Naive thymus-derived CD8-positive, alpha-beta T cell (primary cell): Measurements from ENCODE around the gene TSHZ2. TPM values are rescaled to one million over a fixed set of nuclear protein-coding genes. Genes with fewer than 3 reads are reported as not detected.

Experiments used
- ATAC-seq, 2 donors: fragments of 150-1000 bp; cut with Tn5 transposase in 1 of 2; sonication (Bioruptor Pico), chemical (Tn5 transposase) in 1 of 2; 1 replicate in 1 of 2; 2 replicates in 1 of 2; pipeline ENCODE4 v1.10.0; 2021; ENCODE audit warnings: mild to moderate bottlenecking in 2 of 2, moderate library complexity in 2 of 2
- POLR2A ChIA-PET: fragments of 350-600 bp; sonication (Branson Sonifier 250); formaldehyde crosslinking; loops from one replicate; lab custom pipeline; 2021; ENCODE audit warnings: antibody characterized with exemption; lab: Charles Lee
- DNase-seq, 10 donors: peaks; one replicate each; pipeline versions ENCODE4 v3.0.0 to v3.0.0-alpha.2; 2020 to 2022
- H3K27ac Mint-ChIP-seq, 10 donors: one replicate each; pipeline ENCODE4 v1.8.0; 2020 to 2022; ENCODE audit warnings: mild to moderate bottlenecking in 10 of 10, mixed read lengths in 10 of 10, moderate library complexity in 4 of 10, inconsistent platforms in 1 of 10
- H3K27me3 Mint-ChIP-seq, 5 donors: one replicate each; pipeline ENCODE4 v1.8.0; 2021 to 2022; ENCODE audit warnings: mixed read lengths in 5 of 5
- H3K36me3 Mint-ChIP-seq, 3 donors: one replicate each; pipeline ENCODE4 v1.8.0; 2020 to 2022; ENCODE audit warnings: mixed read lengths in 3 of 3, mild to moderate bottlenecking in 2 of 3, inconsistent platforms in 1 of 3
- H3K4me1 Mint-ChIP-seq, 4 donors: one replicate each; pipeline ENCODE4 v1.8.0; 2021 to 2022; ENCODE audit warnings: mixed read lengths in 4 of 4
- H3K4me3 Mint-ChIP-seq, 10 donors: one replicate each; pipeline ENCODE4 v1.8.0; 2020 to 2022; ENCODE audit warnings: mild to moderate bottlenecking in 10 of 10, mixed read lengths in 10 of 10, moderate library complexity in 6 of 10, inconsistent platforms in 1 of 10
- H3K9me3 Mint-ChIP-seq, 9 donors: one replicate each; pipeline ENCODE4 v1.8.0; 2020 to 2022; ENCODE audit warnings: mixed read lengths in 9 of 9, mild to moderate bottlenecking in 3 of 9, inconsistent platforms in 1 of 9, moderate library complexity in 1 of 9
- polyA plus RNA-seq, 3 donors: library from polyadenylated mRNA; unstranded; fragments of 300-500 nt; fragmentation: Illumina TruSeq; gene quantifications; one replicate each; pipeline ENCODE4 v1.2.3, GENCODE V29; 2021
- total RNA-seq, 8 experiments: library from RNA in 2 of 8; stranded (reverse) in 2 of 8; gene quantifications; one replicate each; pipeline ENCODE4 v1.2.3 and lab custom pipeline; 2021 to 2026

The TSHZ2 gene
- total and polyA plus RNA-seq, 5 experiments from 2014 or later: 0.42 to 10.0 (median 5.1) TPM; not detected in 1

DNA sequence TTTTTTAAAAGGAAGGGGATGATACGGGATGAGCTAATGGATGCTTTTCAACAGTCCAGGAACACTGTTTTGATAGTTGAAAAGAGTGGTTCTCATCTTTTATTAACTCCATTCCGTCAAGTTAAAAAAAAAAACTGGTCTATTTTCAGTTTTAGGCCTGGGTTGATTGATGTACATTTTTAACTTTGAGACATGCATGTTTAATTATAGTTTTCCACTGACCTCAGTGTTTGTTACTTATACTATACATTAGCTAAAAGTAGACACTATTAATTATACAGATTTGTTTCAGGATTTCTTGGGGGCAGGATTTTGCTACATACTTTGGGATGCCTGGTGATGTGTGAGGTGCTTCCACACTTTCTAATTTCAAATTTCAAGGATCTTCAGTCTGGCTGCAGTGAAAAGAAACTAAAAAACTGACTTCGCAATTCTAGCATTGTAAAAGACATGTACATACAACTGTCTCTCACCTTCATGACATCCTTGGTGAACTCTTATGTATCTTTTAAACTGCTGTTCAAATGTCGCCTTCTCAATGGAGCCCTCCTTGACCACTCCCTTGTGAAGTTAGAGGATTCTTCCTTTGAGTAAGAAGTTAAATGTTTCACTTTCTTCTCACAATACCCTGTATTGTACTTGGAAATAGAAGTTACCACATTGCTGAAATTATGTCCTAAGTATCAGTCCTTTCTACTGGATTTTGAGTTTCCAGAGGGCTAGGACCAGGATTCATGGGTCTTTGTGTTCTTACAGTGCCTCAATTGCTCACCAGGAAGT, 101.7 kb downstream of the TSHZ2 start:
- no peak overlapping the region for H3K27ac Mint-ChIP-seq
- POLR2A ChIA-PET: no interaction called here
- H3K27me3 Mint-ChIP-seq: peaks cover 8 to 16% (median 12%) of the 10 kb centered on the region in 5 donors

DNA sequence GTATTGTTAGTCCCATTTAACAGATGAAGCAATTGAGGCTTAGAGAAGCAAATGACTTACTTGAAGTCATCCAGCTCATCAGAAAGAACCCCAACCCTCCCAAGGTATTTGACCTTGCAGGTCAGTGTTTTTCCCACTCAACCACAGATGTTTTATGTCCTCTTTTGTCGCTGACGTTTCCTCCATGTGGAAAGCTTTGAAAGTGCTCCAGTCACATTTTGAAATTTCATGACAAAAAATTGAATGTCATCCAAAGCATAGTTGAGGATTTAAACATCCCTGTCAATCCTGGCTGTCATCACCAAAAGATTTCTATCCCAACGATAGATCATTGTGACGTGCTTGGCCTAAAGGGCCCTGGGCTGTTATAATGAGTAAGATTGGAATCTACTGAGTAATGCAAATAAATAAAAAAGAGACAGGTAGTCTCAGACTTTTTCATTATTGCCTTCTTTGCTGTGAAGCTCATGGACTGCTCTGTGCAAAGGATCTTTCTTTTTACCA, 102.7 kb downstream of the TSHZ2 start:
- DNase-seq (no peak), ATAC-seq (no peak)
- Mint-ChIP-seq H3K27me3 (peaks cover 8 to 16% (median 8%) of the 10 kb centered on the region in 5 donors), H3K4me3 (no peak overlapping the region), H3K36me3 (no peaks in the 10 kb centered on the region), H3K4me1 (peaks cover 4 to 13% (median 10%) of the 10 kb centered on the region in 4 donors), H3K9me3 (peaks cover 0 to 1% (median 0%) of the 10 kb centered on the region in 9 donors), H3K27ac (no peak overlapping the region)
- POLR2A ChIA-PET: no interaction called here

More for the DNA sequence above, 101.7 kb downstream of the TSHZ2 start:
- Mint-ChIP-seq H3K4me3 (no peak overlapping the region), H3K4me1 (peaks cover 4 to 12% (median 10%) of the 10 kb centered on the region in 4 donors), H3K36me3 (no peaks in the 10 kb centered on the region), H3K9me3 (peaks cover 0 to 1% (median 0%) of the 10 kb centered on the region in 9 donors)
- DNase-seq (no peak), ATAC-seq (no peak)

DNA sequence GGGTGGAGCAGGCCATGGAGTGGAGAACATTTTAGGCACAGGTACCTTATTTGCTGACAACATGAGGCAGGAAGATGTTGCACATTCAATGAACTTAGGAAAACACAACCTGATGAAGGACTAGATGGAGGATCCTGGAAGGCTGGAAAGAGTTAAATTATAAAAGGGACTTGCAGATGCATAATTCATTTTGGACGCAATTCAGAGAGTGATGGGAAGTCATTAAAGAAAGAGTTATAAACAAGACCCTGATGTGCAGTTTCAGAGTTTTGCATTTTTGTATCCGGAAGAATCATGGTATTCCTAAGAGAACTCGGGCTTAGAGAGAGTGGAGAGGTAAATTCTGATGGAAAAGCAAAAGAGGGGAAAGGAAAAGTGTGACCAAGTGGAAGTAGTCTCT, 104.5 kb downstream of the TSHZ2 start:
- no peak overlapping the region for H3K27ac Mint-ChIP-seq
- POLR2A ChIA-PET: no interaction called here
- no peak for ATAC-seq

DNA sequence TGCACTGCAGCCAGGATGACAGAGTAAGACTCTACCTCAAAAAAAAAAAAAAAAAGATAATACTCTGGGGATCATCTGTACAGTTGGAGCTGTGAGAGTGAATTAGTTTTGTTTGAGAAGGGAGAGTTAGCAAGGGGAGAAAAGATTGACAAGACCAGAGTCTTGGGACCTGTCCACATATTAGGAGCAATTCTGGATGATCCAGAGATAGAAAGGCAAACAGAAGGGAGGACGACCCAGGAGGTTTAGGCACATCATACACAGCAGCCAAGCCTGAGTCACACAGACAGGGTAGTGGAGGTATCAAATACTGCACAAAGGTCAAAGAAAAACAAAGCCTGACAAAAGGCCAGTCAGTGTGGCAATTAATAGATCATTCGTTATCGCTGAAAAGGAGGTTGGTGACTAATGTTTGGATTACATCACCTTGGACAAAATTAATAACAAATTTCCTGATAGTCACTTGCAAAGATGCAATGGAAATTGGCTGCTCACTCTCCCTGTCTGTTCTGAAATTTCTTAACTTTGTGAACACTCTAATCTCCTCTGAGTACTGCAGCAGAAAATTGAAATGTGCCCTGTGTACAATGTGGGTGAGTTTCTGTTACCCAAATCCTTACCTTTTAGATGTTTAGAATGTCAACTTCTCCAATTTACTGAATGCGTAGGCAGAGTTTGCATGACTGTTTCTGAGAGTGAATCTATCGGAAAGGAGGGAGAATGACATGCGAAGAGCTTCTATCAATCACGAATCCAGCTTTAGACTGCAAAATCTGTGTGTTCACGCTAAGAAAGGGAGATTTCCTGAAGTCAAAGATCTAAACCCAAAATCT, 105.4 kb downstream of the TSHZ2 start:
- POLR2A ChIA-PET: interaction anchor here (0.7 kb wide), 1 partner anchor 101 kb away, joined by 5 read pairs; no protein-coding TSS in a partner anchor
- Mint-ChIP-seq H3K27me3 (peaks cover 4 to 15% (median 8%) of the 10 kb centered on the region in 5 donors), H3K36me3 (no peaks in the 10 kb centered on the region), H3K9me3 (peaks cover 0 to 1% (median 0%) of the 10 kb centered on the region in 9 donors), H3K4me3 (no peak overlapping the region), H3K27ac (no peak overlapping the region), H3K4me1 (peaks cover 9 to 17% (median 12%) of the 10 kb centered on the region in 4 donors)
- ATAC-seq (no peak), DNase-seq (no peak)

More for the DNA sequence above, 104.5 kb downstream of the TSHZ2 start:
- H3K27me3 Mint-ChIP-seq: peaks cover 4 to 16% (median 8%) of the 10 kb centered on the region in 5 donors
- no peaks in the 10 kb centered on the region for H3K36me3 Mint-ChIP-seq
- H3K9me3 Mint-ChIP-seq: peaks cover 0 to 1% (median 0%) of the 10 kb centered on the region in 9 donors
- H3K4me3 Mint-ChIP-seq: no peak overlapping the region
- H3K4me1 Mint-ChIP-seq: peaks cover 9 to 13% (median 12%) of the 10 kb centered on the region in 4 donors
- no peak for DNase-seq

DNA sequence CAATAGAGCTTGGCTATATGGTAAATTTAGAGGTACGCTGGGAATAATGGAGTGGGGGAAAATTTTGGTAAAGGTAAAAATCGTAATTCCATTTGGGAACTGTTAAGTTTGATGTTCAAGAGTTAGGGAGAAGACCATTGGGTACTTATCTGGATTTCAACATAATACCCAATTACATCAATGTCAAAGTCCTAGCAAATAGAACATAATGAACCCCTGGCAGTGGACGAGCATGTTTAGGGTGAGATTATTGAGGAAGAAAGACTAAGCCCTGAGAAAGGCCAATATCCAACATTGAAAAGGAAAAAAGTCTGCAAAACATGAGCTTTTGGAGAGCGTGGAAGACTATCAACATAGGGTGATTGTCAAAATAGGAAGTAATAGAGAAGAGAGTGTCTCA, 106.6 kb downstream of the TSHZ2 start:
- H3K27ac Mint-ChIP-seq: no peak overlapping the region
- H3K27me3 Mint-ChIP-seq: peaks cover 0 to 6% (median under 1%) of the 10 kb centered on the region in 5 donors
- no peaks in the 10 kb centered on the region for H3K9me3 Mint-ChIP-seq
- POLR2A ChIA-PET: interaction anchor here (0.7 kb wide), 1 partner anchor 105 kb away, joined by 3 read pairs; no protein-coding TSS in a partner anchor
- DNase-seq (no peak), ATAC-seq (no peak)
- no peak overlapping the region for H3K4me3 Mint-ChIP-seq
- peaks cover 7 to 17% (median 12%) of the 10 kb centered on the region in 4 donors for H3K4me1 Mint-ChIP-seq
- H3K36me3 Mint-ChIP-seq: no peaks in the 10 kb centered on the region

DNA sequence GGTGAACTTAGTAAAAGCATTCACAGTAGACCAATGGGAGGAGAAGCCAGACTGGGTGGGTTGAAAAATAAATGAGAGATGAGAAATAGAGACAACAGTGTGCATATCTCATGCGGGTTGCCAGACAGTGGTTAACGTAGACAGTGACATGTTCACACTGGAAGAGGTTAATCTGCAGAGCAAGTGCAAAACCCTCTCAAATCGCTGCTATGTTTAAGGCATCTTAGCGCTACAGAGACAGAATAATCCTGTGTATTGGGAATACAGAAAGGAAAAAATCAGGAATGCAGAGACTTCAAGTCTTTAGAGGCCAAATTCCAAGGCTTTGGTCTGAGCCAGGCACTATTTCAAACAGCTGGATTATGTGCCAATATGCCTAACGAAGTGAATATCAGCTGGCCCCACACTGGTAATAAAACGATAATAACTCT, 107.1 kb downstream of the TSHZ2 start:
- DNase-seq: no peak
- Mint-ChIP-seq H3K4me3 (no peak overlapping the region), H3K27ac (no peak overlapping the region)

DNA sequence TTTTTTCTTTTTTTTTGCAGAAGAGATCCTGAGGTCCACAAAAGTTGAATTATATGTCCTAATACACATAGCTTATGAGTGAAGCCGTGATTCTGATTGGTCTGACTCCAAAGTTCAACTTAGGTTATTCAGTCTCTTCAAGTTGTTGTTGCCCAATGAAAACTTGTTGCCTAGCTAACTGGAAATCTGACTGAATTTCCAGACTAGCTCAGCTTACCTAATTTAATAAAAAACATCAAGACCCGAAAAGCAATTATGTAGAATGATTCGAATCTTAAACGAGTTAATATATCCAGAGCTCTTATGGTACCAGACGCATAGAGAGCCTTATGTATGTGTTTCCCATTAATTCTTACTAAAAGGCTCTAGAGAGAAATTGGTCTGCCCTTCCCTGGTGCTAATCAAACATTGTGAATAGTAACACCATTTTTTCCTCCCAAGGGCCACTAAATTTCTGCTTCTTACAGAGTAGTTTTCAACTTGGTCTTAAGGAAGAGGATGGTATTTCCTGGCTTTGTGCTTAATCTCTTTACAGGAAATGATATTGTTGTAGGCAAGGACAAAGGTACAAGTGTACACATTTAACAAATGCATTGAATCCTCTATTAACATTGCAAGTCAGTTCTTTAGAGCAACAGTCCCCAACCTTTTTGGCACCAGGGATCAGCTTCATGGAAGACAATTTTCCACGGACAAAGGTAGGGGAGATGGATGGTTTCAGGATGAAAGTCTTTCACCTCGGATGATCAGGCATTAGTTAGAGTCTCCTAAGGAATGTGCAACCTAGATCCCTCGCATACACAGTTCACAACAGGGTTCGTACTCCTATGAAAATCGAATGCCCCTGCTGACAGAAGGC, 107.9 kb downstream of the TSHZ2 start:
- no peak for DNase-seq
- no peak overlapping the region for H3K27ac Mint-ChIP-seq
- peaks cover 7 to 17% (median 12%) of the 10 kb centered on the region in 4 donors for H3K4me1 Mint-ChIP-seq
- H3K4me3 Mint-ChIP-seq: no peak overlapping the region
- H3K36me3 Mint-ChIP-seq: no peaks in the 10 kb centered on the region
- POLR2A ChIA-PET: no interaction called here
- no peak for ATAC-seq
- no peaks in the 10 kb centered on the region for H3K27me3 Mint-ChIP-seq
- no peaks in the 10 kb centered on the region for H3K9me3 Mint-ChIP-seq

More for the DNA sequence above, 107.1 kb downstream of the TSHZ2 start:
- ATAC-seq: no peak
- H3K27me3 Mint-ChIP-seq: peaks cover 0 to 1% (median 0%) of the 10 kb centered on the region in 5 donors
- H3K9me3 Mint-ChIP-seq: no peaks in the 10 kb centered on the region
- H3K36me3 Mint-ChIP-seq: no peaks in the 10 kb centered on the region
- POLR2A ChIA-PET: interaction anchor here (0.7 kb wide), 1 partner anchor 106 kb away, joined by 3 read pairs; no protein-coding TSS in a partner anchor
- H3K4me1 Mint-ChIP-seq: peaks cover 7 to 17% (median 12%) of the 10 kb centered on the region in 4 donors

DNA sequence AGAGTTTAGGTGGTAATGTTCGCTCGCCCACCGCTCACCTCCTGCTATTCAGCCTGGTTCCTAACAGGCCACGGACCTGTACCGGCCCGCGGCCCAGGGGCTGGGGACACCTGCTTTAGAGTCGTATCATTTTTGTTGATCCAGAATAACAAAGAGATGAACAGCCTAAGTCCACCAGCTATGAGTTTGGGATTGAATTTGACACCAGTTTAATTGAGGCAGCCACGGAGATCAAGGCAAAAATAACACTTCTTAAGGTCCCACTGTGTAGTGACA, 108.5 kb downstream of the TSHZ2 start:
- POLR2A ChIA-PET: no interaction called here
- H3K9me3 Mint-ChIP-seq: no peaks in the 10 kb centered on the region
- H3K4me3 Mint-ChIP-seq: no peak overlapping the region
- H3K27ac Mint-ChIP-seq: no peak overlapping the region
- no peaks in the 10 kb centered on the region for H3K27me3 Mint-ChIP-seq
- DNase-seq: no peak
- peaks cover 7 to 17% (median 12%) of the 10 kb centered on the region in 4 donors for H3K4me1 Mint-ChIP-seq
- no peaks in the 10 kb centered on the region for H3K36me3 Mint-ChIP-seq
- ATAC-seq: no peak

DNA sequence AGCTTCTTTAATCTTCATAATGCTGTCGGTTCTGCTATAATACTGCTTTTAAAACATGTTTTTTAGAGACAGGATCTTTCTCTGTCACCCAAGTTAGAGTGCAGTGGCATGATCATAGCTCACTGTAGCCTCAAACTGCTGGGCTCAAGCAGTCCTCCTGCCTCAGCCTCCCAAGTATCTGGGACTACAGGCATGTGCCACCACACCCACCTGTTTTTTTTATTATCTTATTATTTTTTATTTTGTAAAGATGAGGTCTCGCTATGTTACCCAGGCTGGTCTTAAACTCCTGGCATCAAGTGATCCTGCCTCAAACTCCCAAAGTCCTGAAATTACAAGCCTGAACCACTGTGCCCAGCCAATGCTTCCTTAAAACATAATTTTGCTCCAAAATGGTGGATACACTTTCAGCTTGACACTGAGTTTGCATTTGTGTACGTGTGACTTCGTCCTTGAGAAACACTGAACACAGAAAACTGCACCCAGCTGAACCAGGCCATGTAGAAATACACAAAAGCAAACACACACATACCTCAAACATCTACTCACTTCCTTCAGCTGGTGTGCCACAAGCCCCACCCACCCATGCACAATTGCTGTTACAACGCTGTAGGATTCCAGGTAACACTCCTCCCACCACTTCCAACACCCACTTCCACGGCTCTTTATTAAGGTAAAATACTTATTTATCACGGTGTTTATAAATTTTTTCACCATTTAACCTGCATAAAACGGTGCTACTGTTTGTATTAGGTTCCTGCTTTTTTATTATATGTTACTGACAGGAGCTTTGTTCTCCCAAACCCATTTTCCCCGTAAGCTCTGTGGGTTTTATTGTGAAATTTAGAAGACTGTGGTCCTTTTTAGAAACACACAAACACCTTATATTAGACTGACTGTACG, 109.1 kb downstream of the TSHZ2 start:
- POLR2A ChIA-PET: no interaction called here
- ATAC-seq (no peak), DNase-seq (no peak)
- Mint-ChIP-seq H3K9me3 (no peaks in the 10 kb centered on the region), H3K27ac (peak overlapping the region in 2 of 10 donors; percentile 8 to 27), H3K27me3 (no peaks in the 10 kb centered on the region), H3K4me1 (peaks cover 7 to 17% (median 12%) of the 10 kb centered on the region in 4 donors), H3K4me3 (peak overlapping the region in 2 of 10 donors; percentile 33 to 48), H3K36me3 (no peaks in the 10 kb centered on the region)

DNA sequence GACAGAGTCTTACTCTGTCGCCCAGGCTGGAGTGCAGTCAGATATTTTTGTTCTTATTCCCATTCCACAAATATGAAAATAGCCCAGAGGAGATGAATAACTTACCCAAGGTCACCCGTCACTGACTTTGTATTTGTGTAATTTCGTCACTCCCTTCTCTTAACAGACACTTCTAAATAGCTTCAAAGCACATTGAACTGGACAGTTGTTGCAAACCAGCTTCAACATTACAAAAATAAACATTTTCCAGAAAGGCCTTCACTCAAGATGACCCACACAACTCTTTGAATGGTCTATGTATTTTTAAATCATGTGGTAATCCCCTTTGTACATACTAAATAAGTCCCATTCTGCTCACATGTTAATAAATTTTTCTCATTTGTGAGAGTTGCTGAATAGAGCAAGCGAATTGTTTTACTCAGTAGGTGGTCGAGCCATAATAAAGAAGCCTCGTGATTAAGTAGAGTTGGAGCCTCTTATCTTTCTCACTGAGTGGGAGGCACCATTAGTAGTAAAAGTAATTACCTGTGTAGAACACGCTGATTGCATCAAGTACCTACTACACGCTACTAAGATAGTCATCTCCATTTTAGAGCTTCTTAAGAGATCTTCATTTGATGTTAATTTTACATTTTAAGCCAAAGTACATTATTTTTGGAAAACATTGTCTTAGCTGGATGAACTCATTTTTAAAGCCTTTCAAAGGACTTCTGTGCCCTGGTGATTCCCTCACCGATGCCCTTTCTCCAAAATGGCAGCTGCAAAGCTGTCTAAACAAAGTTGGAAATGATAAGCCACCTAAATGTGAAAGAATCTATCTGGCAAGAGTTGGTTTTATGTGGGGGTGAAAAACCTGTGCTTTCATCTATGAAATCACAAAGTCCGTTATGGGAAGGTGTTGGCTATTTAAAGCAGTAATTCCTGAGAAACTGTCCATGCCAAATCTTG, 110.0 kb downstream of the TSHZ2 start:
- POLR2A ChIA-PET: no interaction called here
- Mint-ChIP-seq H3K36me3 (no peaks in the 10 kb centered on the region), H3K27me3 (no peaks in the 10 kb centered on the region), H3K9me3 (no peaks in the 10 kb centered on the region), H3K4me1 (peaks cover 7 to 17% (median 12%) of the 10 kb centered on the region in 4 donors), H3K27ac (no peak overlapping the region), H3K4me3 (no peak overlapping the region)
- no peak for DNase-seq
- no peak for ATAC-seq
